Stimulated activated naive B cell treated with anti-CD40 and anti-IgM and Interleukin-4, amounts not matched to agents 10 μg/mL and 1 μg/mL and 100 μg/mL, for 72 hours (primary cell): ENCODE measurements around the gene LTBP1.

ENCODE experiments used
- ATAC-seq, 2 donors: fragments of 150-1000 bp; cut with Tn5 transposase; replicated peaks; 2 replicates each; pipeline ENCODE4 v1.10.0; 2021; ENCODE audit warnings: moderate library complexity in 1 of 2
- DNase-seq: peaks from one replicate; pipeline ENCODE4 v3.0.0; 2021
- H3K27ac Mint-ChIP-seq: one replicate; pipeline ENCODE4 v1.8.0; 2022; ENCODE audit warnings: mild to moderate bottlenecking, mixed read lengths
- H3K27me3 Mint-ChIP-seq, 2 donors: one replicate each; pipeline ENCODE4 v1.8.0; 2022; ENCODE audit warnings: mixed read lengths in 2 of 2
- H3K36me3 Mint-ChIP-seq, 2 donors: one replicate each; pipeline ENCODE4 v1.8.0; 2022; ENCODE audit warnings: mixed read lengths in 2 of 2, mild to moderate bottlenecking in 1 of 2
- H3K4me1 Mint-ChIP-seq, 2 donors: one replicate each; pipeline ENCODE4 v1.8.0; 2022; ENCODE audit warnings: mixed read lengths in 2 of 2, mild to moderate bottlenecking in 1 of 2
- H3K4me3 Mint-ChIP-seq, 2 donors: one replicate each; pipeline ENCODE4 v1.8.0; 2022; ENCODE audit warnings: mild to moderate bottlenecking in 2 of 2, mixed read lengths in 2 of 2, moderate library complexity in 1 of 2
- H3K9me3 Mint-ChIP-seq, 2 donors: one replicate each; pipeline ENCODE4 v1.8.0; 2022; ENCODE audit warnings: mixed read lengths in 2 of 2, mild to moderate bottlenecking in 1 of 2

LTBP1 gene

DNA sequence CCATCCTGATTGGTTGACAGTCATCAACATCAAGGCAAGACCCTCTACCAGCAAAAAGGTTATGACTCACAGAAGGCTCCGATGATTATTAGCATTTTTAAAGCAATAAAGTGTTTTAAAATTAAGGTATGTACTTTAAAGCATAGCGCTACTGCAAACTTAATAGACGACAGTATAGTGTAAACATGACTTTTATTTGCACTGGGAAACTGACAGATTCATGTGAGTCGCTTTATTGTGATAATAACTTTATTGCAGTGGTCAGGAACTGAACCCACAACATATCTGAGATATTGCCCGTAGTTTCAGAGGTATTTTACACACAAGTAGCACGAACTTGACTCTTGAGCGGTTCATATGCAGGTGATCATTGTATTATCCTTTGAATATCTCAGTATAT lies 249.1 kb downstream of the LTBP1 start:
- no peak overlapping the region for H3K27ac Mint-ChIP-seq
- H3K4me1 Mint-ChIP-seq, result no peaks in the 10 kb centered on the region
- H3K36me3 Mint-ChIP-seq, result no peaks in the 10 kb centered on the region
- H3K4me3 Mint-ChIP-seq, result no peak overlapping the region
- DNase-seq (no peak), ATAC-seq (no peak)
- peaks cover 0 to 2% of the 10 kb centered on the region in 2 donors for H3K9me3 Mint-ChIP-seq
- peaks cover 0 to 5% of the 10 kb centered on the region in 2 donors for H3K27me3 Mint-ChIP-seq

DNA sequence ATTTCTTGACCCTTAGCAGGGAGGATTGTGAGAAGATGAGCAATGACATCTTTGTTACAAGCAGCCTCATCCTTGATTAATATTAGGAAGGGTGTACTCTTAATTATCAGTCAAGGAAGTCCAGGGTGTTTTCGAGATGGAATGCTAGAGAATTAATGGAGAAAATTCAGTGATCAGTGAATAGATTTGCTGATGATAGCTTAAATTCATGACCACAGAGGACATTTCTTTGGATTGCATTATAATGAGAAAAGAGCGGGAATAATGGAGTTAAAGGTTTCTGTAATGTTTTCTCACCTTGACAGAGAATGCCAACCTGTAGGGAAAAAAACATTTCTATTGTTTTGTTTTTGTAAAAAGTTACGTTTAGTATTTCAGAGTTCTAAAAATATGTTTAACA lies 249.9 kb downstream of the LTBP1 start:
- no peak for ATAC-seq
- no peaks in the 10 kb centered on the region for H3K4me1 Mint-ChIP-seq
- no peak for DNase-seq
- H3K4me3 Mint-ChIP-seq, result no peak overlapping the region
- H3K27me3 Mint-ChIP-seq, result peaks cover 0 to 5% of the 10 kb centered on the region in 2 donors
- no peaks in the 10 kb centered on the region for H3K36me3 Mint-ChIP-seq
- peaks cover 0 to 2% of the 10 kb centered on the region in 2 donors for H3K9me3 Mint-ChIP-seq
- H3K27ac Mint-ChIP-seq, result no peak overlapping the region

- no peak for DNase-seq
- Mint-ChIP-seq H3K4me3 (no peak overlapping the region), H3K27me3 (peaks cover 0 to 5% of the 10 kb centered on the region in 2 donors), H3K4me1 (no peaks in the 10 kb centered on the region), H3K9me3 (peaks cover 0 to 2% of the 10 kb centered on the region in 2 donors), H3K36me3 (no peaks in the 10 kb centered on the region), H3K27ac (no peak overlapping the region)
- ATAC-seq, result no peak
Observed at GRCh38 chr2:33197198-33197938, 250.6 kb downstream of the LTBP1 start.

- H3K9me3 Mint-ChIP-seq, result peaks cover 0 to 2% of the 10 kb centered on the region in 2 donors
- DNase-seq, result no peak
- H3K27ac Mint-ChIP-seq, result no peak overlapping the region
- no peaks in the 10 kb centered on the region for H3K36me3 Mint-ChIP-seq
- peaks cover 0 to 5% of the 10 kb centered on the region in 2 donors for H3K27me3 Mint-ChIP-seq
- no peak overlapping the region for H3K4me3 Mint-ChIP-seq
- no peak for ATAC-seq
- H3K4me1 Mint-ChIP-seq, result peaks cover 0 to 11% of the 10 kb centered on the region in 2 donors
Observed at GRCh38 chr2:33202641-33203522, 256.1 kb downstream of the LTBP1 start.

- Mint-ChIP-seq H3K27ac (no peak overlapping the region), H3K9me3 (no peaks in the 10 kb centered on the region), H3K4me3 (no peak overlapping the region), H3K36me3 (no peaks in the 10 kb centered on the region), H3K27me3 (peaks cover 0 to 5% of the 10 kb centered on the region in 2 donors), H3K4me1 (peaks cover 0 to 11% of the 10 kb centered on the region in 2 donors)
- peak; percentile 40 to 43 for ATAC-seq
- DNase-seq, result no peak
Observed at GRCh38 chr2:33204945-33205344, 258.2 kb downstream of the LTBP1 start.

DNA sequence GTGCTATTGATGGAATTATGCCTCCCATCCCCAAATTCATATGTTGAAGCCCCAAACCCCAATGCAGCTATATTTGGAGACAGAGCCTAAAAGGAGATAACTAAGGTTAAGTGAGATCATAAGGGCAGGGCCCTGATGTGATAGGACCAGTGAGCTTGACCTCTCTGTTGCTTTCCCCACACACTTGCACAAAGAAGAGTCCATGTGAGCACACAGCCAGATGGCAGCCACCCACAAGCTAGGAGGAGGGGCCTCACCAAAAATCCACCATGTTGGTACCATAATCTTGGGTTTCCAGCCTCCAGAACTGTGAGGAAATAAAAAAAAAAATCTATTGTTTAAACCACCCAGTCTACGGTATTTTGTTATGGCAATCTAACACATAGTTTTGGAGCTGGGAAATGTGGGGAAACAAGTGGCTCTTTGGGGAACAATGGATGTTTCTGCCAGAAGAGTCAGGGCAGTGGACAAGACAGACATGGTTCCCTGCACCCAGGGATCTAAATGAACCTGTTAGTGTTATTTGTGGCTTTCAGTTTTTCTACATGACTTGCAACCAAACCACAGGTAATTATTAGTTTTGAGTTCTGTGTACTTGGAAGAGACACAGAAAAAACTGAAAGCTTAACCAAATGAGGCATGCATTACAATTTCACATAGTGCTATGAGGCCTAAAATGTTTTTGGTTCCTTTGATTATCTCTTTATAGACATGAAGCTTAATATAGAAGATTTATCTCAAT lies 259.1 kb downstream of the LTBP1 start:
- H3K4me3 Mint-ChIP-seq, result no peak overlapping the region
- H3K4me1 Mint-ChIP-seq, result peaks cover 2 to 11% of the 10 kb centered on the region in 2 donors
- no peaks in the 10 kb centered on the region for H3K36me3 Mint-ChIP-seq
- DNase-seq (no peak), ATAC-seq (peak; percentile 84 to 85)
- H3K9me3 Mint-ChIP-seq, result no peaks in the 10 kb centered on the region
- H3K27me3 Mint-ChIP-seq, result peaks cover 3 to 5% of the 10 kb centered on the region in 2 donors
- H3K27ac Mint-ChIP-seq, result no peak overlapping the region

GRCh38 chr2:33207151-33207740 lies 260.5 kb downstream of the LTBP1 start:
- Mint-ChIP-seq H3K27me3 (peaks cover 3 to 5% of the 10 kb centered on the region in 2 donors), H3K4me1 (peaks cover 2 to 11% of the 10 kb centered on the region in 2 donors), H3K9me3 (no peaks in the 10 kb centered on the region), H3K4me3 (no peak overlapping the region), H3K27ac (no peak overlapping the region), H3K36me3 (no peaks in the 10 kb centered on the region)
- DNase-seq (no peak), ATAC-seq (no peak)

- no peak for DNase-seq
- no peaks in the 10 kb centered on the region for H3K9me3 Mint-ChIP-seq
- ATAC-seq, result no peak
- H3K4me1 Mint-ChIP-seq, result peaks cover 2 to 11% of the 10 kb centered on the region in 2 donors
- H3K4me3 Mint-ChIP-seq, result no peak overlapping the region
- peaks cover 3 to 5% of the 10 kb centered on the region in 2 donors for H3K27me3 Mint-ChIP-seq
- H3K36me3 Mint-ChIP-seq, result no peaks in the 10 kb centered on the region
- no peak overlapping the region for H3K27ac Mint-ChIP-seq
Observed at GRCh38 chr2:33208400-33208799, 261.6 kb downstream of the LTBP1 start.

DNA sequence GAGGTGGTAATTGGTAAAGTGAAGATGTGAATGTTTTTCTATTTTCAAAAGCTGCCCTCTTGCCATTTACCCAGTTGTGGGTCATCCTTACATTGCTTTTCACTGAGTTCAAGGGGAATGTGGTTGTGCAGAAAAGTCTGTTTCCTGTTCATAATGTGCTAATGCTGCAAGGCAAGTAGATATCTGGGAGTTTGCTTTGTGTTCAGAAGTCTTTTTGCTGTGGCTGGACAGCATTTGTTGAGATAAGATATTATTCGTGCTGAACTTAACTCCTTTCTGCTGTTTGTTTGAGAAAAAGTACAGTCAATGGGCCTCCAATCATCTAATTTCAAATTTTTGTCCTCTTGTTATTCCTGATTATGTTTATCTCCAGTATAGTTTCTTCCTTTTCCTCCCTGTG lies 263.2 kb downstream of the LTBP1 start:
- Mint-ChIP-seq H3K9me3 (no peaks in the 10 kb centered on the region), H3K4me3 (no peak overlapping the region), H3K36me3 (no peaks in the 10 kb centered on the region), H3K27me3 (peaks cover 3 to 5% of the 10 kb centered on the region in 2 donors), H3K4me1 (peaks cover 5 to 16% of the 10 kb centered on the region in 2 donors), H3K27ac (no peak overlapping the region)
- DNase-seq, result no peak
- ATAC-seq, result no peak

DNA sequence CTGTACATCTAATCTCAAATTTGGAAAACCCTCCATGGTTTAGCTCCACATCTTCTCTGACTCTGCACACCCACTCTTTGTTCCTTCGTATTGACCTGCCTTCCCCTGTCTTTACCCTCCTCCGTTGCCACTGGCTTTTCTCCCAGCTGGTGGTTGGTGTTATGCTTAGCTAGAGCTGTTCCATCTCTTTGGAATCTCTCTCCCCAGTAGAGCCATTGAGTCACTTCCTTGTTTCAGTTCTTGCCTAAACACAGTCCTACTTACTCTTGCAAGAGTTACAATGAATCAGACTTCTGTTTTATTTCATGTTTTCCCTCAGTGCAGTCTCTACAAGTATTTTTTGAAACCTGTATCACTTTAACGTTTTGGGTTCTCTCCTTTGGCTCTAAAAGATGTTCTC lies 263.9 kb downstream of the LTBP1 start:
- peaks cover 3 to 5% of the 10 kb centered on the region in 2 donors for H3K27me3 Mint-ChIP-seq
- ATAC-seq (no peak), DNase-seq (no peak)
- no peaks in the 10 kb centered on the region for H3K9me3 Mint-ChIP-seq
- peaks cover 5 to 14% of the 10 kb centered on the region in 2 donors for H3K4me1 Mint-ChIP-seq
- no peak overlapping the region for H3K27ac Mint-ChIP-seq
- no peaks in the 10 kb centered on the region for H3K36me3 Mint-ChIP-seq
- no peak overlapping the region for H3K4me3 Mint-ChIP-seq

GRCh38 chr2:33212151-33212550 lies 265.4 kb downstream of the LTBP1 start:
- ATAC-seq, result no peak
- no peak overlapping the region for H3K4me3 Mint-ChIP-seq
- no peaks in the 10 kb centered on the region for H3K9me3 Mint-ChIP-seq
- H3K27me3 Mint-ChIP-seq, result peaks cover 3 to 5% of the 10 kb centered on the region in 2 donors
- no peaks in the 10 kb centered on the region for H3K36me3 Mint-ChIP-seq
- no peak overlapping the region for H3K27ac Mint-ChIP-seq
- no peak for DNase-seq
- peaks cover 5% of the 10 kb centered on the region in 2 donors for H3K4me1 Mint-ChIP-seq

DNA sequence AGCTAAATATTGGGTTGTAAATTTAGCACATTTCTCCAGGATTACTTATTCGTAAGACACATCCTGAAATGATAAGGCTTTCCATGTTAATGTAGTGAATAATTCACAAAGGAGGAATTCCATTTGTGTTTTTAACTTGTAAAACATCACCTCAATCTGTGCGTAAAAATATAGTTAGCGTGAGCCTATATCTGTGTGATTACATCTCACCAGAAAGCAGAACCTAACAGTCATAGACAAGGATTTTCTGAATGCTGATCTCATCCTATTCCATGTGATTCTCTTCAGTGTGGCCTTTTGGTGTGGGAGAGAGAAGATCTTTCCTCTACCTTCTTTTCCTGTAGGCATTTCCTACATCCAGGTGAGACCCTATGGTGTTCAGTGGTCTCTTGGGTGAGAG lies 266.5 kb downstream of the LTBP1 start:
- H3K4me1 Mint-ChIP-seq, result peaks cover 5% of the 10 kb centered on the region in 2 donors
- no peak overlapping the region for H3K27ac Mint-ChIP-seq
- DNase-seq, result no peak
- no peaks in the 10 kb centered on the region for H3K9me3 Mint-ChIP-seq
- H3K36me3 Mint-ChIP-seq, result no peaks in the 10 kb centered on the region
- no peak for ATAC-seq
- H3K4me3 Mint-ChIP-seq, result no peak overlapping the region
- H3K27me3 Mint-ChIP-seq, result peaks cover 3 to 5% of the 10 kb centered on the region in 2 donors

DNA sequence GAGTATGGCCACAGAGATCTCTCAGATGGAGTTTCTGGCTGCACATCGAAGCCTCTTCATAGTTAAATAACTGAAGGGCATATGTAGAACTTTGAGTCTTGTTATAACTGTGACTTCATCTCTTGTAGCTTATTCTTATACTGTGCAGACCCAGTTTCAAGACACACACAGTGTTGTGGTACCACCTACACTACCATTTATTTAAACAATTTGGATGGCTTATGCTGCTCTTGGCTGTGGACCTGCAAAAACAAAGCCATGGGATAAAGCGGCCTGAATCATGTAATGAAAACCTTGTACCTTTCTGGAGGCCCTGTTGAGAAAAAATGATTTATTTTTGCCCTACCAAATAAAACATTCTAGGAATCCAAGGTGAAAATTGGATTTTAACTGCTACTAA lies 266.9 kb downstream of the LTBP1 start:
- H3K9me3 Mint-ChIP-seq, result no peaks in the 10 kb centered on the region
- H3K4me1 Mint-ChIP-seq, result peaks cover 5% of the 10 kb centered on the region in 2 donors
- ATAC-seq, result no peak
- no peak overlapping the region for H3K27ac Mint-ChIP-seq
- no peak overlapping the region for H3K4me3 Mint-ChIP-seq
- no peaks in the 10 kb centered on the region for H3K36me3 Mint-ChIP-seq
- peaks cover under 1 to 3% of the 10 kb centered on the region in 2 donors for H3K27me3 Mint-ChIP-seq
- no peak for DNase-seq

- Mint-ChIP-seq H3K4me3 (no peak overlapping the region), H3K9me3 (no peaks in the 10 kb centered on the region), H3K27ac (no peak overlapping the region), H3K36me3 (no peaks in the 10 kb centered on the region), H3K4me1 (peaks cover 5% of the 10 kb centered on the region in 2 donors), H3K27me3 (peaks cover 0 to 3% of the 10 kb centered on the region in 2 donors)
- DNase-seq (no peak), ATAC-seq (peak; percentile 38 to 62)
Observed at GRCh38 chr2:33214436-33214835, 267.7 kb downstream of the LTBP1 start.
